HG03066 (cell line): ENCODE results near the gene EREG.

Source experiments
- ATAC-seq: cut with Tn5 transposase; IDR thresholded peaks from one replicate; pipeline ENCODE4 v1.9.1; 2021; ENCODE audit warnings: low read depth; ENCODE audit not compliant: unreplicated experiment

Gene EREG

GRCh38 chr4:74364652-74365491, at the start of gene EREG:
Gene EREG, plus strand, starts transcription at chr4:74365145. Its CDS starts 164 bp downstream, at chr4:74365309.
- peak; percentile 35 for ATAC-seq

GRCh38 chr4:74315376-74315775, 49.6 kb upstream of the EREG start:
- ATAC-seq, result no peak

- no peak for ATAC-seq
These were observed 48.5 kb upstream of the EREG start for GRCh38 chr4:74316397-74316796.

GRCh38 chr4:74317616-74318246, 47.2 kb upstream of the EREG start:
- ATAC-seq, result no peak

- ATAC-seq, result no peak
These were observed 46.7 kb upstream of the EREG start for GRCh38 chr4:74318276-74318675.

- no peak for ATAC-seq
These were observed 45.5 kb upstream of the EREG start for GRCh38 chr4:74319470-74319869.

- peak; percentile 91 for ATAC-seq
These were observed 44.3 kb upstream of the EREG start for GRCh38 chr4:74320559-74321118.

GRCh38 chr4:74322301-74322700, 42.6 kb upstream of the EREG start:
- ATAC-seq, result no peak

GRCh38 chr4:74323663-74324062, 41.3 kb upstream of the EREG start:
- no peak for ATAC-seq

- no peak for ATAC-seq
These were observed 40.7 kb upstream of the EREG start for GRCh38 chr4:74324262-74324661.

GRCh38 chr4:74325886-74326285, 39.1 kb upstream of the EREG start:
- ATAC-seq, result no peak

- no peak for ATAC-seq
These were observed 37.2 kb upstream of the EREG start for GRCh38 chr4:74327762-74328161.

- ATAC-seq, result no peak
These were observed 36.4 kb upstream of the EREG start for GRCh38 chr4:74328501-74328900.

GRCh38 chr4:74329307-74329706, 35.6 kb upstream of the EREG start:
- ATAC-seq, result no peak

GRCh38 chr4:74330295-74330750, 34.6 kb upstream of the EREG start:
- ATAC-seq, result no peak

GRCh38 chr4:74331252-74331651, 33.7 kb upstream of the EREG start:
- no peak for ATAC-seq

- no peak for ATAC-seq
These were observed 33.0 kb upstream of the EREG start for GRCh38 chr4:74331944-74332343.

GRCh38 chr4:74334636-74335035, 30.3 kb upstream of the EREG start:
- ATAC-seq, result no peak

GRCh38 chr4:74335341-74336021, 29.5 kb upstream of the EREG start:
- peak; percentile 81 for ATAC-seq

- no peak for ATAC-seq
These were observed 26.1 kb upstream of the EREG start for GRCh38 chr4:74338792-74339333.

- ATAC-seq, result no peak
These were observed 25.4 kb upstream of the EREG start for GRCh38 chr4:74339501-74339900.
